ENCODE results near the gene SLC12A3.

DNA sequence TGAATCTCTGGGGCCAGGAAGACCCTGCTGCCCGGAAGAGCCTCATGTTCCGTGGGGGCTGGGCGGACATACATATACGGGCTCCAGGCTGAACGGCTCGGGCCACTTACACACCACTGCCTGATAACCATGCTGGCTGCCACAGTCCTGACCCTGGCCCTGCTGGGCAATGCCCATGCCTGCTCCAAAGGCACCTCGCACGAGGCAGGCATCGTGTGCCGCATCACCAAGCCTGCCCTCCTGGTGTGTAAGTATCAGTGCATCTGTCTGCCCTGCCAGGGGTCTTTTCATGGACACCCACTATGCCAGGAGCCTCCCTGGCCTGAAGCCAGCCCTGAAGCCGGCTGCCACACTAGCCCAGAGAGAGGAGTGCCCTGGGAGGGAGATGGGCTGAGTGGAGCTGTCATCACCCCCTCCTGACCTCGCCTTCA is 96.9 kb downstream of the SLC12A3 start, which contains the start of gene CETP:
- TF ChIP-seq, protein P1, sequence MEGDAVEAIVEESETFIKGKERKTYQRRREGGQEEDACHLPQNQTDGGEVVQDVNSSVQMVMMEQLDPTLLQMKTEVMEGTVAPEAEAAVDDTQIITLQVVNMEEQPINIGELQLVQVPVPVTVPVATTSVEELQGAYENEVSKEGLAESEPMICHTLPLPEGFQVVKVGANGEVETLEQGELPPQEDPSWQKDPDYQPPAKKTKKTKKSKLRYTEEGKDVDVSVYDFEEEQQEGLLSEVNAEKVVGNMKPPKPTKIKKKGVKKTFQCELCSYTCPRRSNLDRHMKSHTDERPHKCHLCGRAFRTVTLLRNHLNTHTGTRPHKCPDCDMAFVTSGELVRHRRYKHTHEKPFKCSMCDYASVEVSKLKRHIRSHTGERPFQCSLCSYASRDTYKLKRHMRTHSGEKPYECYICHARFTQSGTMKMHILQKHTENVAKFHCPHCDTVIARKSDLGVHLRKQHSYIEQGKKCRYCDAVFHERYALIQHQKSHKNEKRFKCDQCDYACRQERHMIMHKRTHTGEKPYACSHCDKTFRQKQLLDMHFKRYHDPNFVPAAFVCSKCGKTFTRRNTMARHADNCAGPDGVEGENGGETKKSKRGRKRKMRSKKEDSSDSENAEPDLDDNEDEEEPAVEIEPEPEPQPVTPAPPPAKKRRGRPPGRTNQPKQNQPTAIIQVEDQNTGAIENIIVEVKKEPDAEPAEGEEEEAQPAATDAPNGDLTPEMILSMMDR (IDR thresholded peaks at IDR 0.05), result no peak
- TF ChIP-seq, protein P2, sequence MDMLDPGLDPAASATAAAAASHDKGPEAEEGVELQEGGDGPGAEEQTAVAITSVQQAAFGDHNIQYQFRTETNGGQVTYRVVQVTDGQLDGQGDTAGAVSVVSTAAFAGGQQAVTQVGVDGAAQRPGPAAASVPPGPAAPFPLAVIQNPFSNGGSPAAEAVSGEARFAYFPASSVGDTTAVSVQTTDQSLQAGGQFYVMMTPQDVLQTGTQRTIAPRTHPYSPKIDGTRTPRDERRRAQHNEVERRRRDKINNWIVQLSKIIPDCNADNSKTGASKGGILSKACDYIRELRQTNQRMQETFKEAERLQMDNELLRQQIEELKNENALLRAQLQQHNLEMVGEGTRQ (CRISPR knock-in tag; IDR thresholded peaks at IDR 0.05), result no peak
- TF ChIP-seq, protein P3, sequence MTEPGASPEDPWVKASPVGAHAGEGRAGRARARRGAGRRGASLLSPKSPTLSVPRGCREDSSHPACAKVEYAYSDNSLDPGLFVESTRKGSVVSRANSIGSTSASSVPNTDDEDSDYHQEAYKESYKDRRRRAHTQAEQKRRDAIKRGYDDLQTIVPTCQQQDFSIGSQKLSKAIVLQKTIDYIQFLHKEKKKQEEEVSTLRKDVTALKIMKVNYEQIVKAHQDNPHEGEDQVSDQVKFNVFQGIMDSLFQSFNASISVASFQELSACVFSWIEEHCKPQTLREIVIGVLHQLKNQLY (CRISPR knock-in tag; IDR thresholded peaks at IDR 0.05), result no peak
- TF ChIP-seq, protein P4, sequence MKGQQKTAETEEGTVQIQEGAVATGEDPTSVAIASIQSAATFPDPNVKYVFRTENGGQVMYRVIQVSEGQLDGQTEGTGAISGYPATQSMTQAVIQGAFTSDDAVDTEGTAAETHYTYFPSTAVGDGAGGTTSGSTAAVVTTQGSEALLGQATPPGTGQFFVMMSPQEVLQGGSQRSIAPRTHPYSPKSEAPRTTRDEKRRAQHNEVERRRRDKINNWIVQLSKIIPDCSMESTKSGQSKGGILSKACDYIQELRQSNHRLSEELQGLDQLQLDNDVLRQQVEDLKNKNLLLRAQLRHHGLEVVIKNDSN (CRISPR knock-in tag; IDR thresholded peaks at IDR 0.05), result no peak

Data from WTC11 (cell line).